HG02973 (cell line): ENCODE data around the gene FAM168A.

ENCODE experiments used
- ATAC-seq: cut with Tn5 transposase; IDR thresholded peaks from one replicate; pipeline ENCODE4 v1.9.1; 2021; ENCODE audit warnings: moderate library complexity; ENCODE audit not compliant: unreplicated experiment

Gene FAM168A

GRCh38 chr11:73380331-73380730 lies 217.6 kb downstream of the FAM168A start:
- no peak for ATAC-seq

GRCh38 chr11:73379189-73379880 lies 218.6 kb downstream of the FAM168A start:
- no peak for ATAC-seq

GRCh38 chr11:73376803-73377629 lies 220.9 kb downstream of the FAM168A start:
- peak; percentile 10 for ATAC-seq

- peak; percentile 67 for ATAC-seq
Measured at GRCh38 chr11:73376160-73376802, 221.6 kb downstream of the FAM168A start, which contains the start of gene RELT. RELT (plus strand) TSS chr11:73376399; CDS start chr11:73389137, 12,738 bp downstream.

- ATAC-seq: no peak
Measured at GRCh38 chr11:73375830-73376159, 222.1 kb downstream of the FAM168A start.

- ATAC-seq: no peak
Measured at GRCh38 chr11:73374151-73374550, 223.8 kb downstream of the FAM168A start.

- ATAC-seq: no peak
Measured at GRCh38 chr11:73372375-73372993, 225.4 kb downstream of the FAM168A start.

- no peak for ATAC-seq
Measured at GRCh38 chr11:73367482-73368024, 230.4 kb downstream of the FAM168A start.

GRCh38 chr11:73366953-73367352 lies 231.0 kb downstream of the FAM168A start:
- no peak for ATAC-seq

GRCh38 chr11:73366265-73366610 lies 231.7 kb downstream of the FAM168A start:
- ATAC-seq: no peak

GRCh38 chr11:73365352-73366264 lies 232.3 kb downstream of the FAM168A start:
- no peak for ATAC-seq

- no peak for ATAC-seq
Measured at GRCh38 chr11:73363147-73363546, 234.8 kb downstream of the FAM168A start.

GRCh38 chr11:73361953-73362776 lies 235.7 kb downstream of the FAM168A start:
- ATAC-seq: no peak

GRCh38 chr11:73360743-73361369 lies 237.1 kb downstream of the FAM168A start:
- no peak for ATAC-seq

- no peak for ATAC-seq
Measured at GRCh38 chr11:73359930-73360742, 237.8 kb downstream of the FAM168A start.

GRCh38 chr11:73359341-73359740 lies 238.6 kb downstream of the FAM168A start:
- ATAC-seq: no peak

GRCh38 chr11:73358071-73358470 lies 239.8 kb downstream of the FAM168A start:
- no peak for ATAC-seq
